ENCODE data around the gene CMSS1.

CMSS1 gene

GRCh38 chr3:99910752-99911290, 93.2 kb downstream of the CMSS1 start:
- DNase-seq = no peak

- no peak for DNase-seq
Measured at GRCh38 chr3:99911433-99911832, 93.8 kb downstream of the CMSS1 start.

- no peak for DNase-seq
Measured at GRCh38 chr3:99915906-99916432, 98.3 kb downstream of the CMSS1 start.

- no peak for DNase-seq
Measured at GRCh38 chr3:99918715-99919114, 101.1 kb downstream of the CMSS1 start.

GRCh38 chr3:99919694-99920093, 102.0 kb downstream of the CMSS1 start:
- DNase-seq = no peak

GRCh38 chr3:99920481-99921376, 103.1 kb downstream of the CMSS1 start:
- DNase-seq = no peak

- no peak for DNase-seq
Measured at GRCh38 chr3:99921377-99921695, 103.7 kb downstream of the CMSS1 start.

GRCh38 chr3:99921986-99922385, 104.3 kb downstream of the CMSS1 start:
- DNase-seq = no peak

GRCh38 chr3:99923873-99924272, 106.2 kb downstream of the CMSS1 start:
- DNase-seq = no peak

- DNase-seq = no peak
Measured at GRCh38 chr3:99925584-99926230, 108.0 kb downstream of the CMSS1 start.

- no peak for DNase-seq
Measured at GRCh38 chr3:99927671-99928457, 110.2 kb downstream of the CMSS1 start.

- DNase-seq = no peak
Measured at GRCh38 chr3:99928771-99929744, 111.4 kb downstream of the CMSS1 start.

- no peak for DNase-seq
Measured at GRCh38 chr3:99929745-99930139, 112.1 kb downstream of the CMSS1 start.

- DNase-seq = no peak
Measured at GRCh38 chr3:99931059-99931458, 113.4 kb downstream of the CMSS1 start.

GRCh38 chr3:99933971-99934750, 116.5 kb downstream of the CMSS1 start:
- DNase-seq = no peak

GRCh38 chr3:99934975-99935797, 117.5 kb downstream of the CMSS1 start:
- no peak for DNase-seq

- no peak for DNase-seq
Measured at GRCh38 chr3:99938270-99938911, 120.7 kb downstream of the CMSS1 start.

- no peak for DNase-seq
Measured at GRCh38 chr3:99939876-99940275, 122.2 kb downstream of the CMSS1 start.

- no peak for DNase-seq
Measured at GRCh38 chr3:99940350-99940749, 122.7 kb downstream of the CMSS1 start.

GRCh38 chr3:99941211-99941610, 123.5 kb downstream of the CMSS1 start:
- DNase-seq = no peak

Measured in activated CD8-positive, alpha-beta memory T cell treated with anti-CD3 and anti-CD28 coated beads, Interleukin-2, amount 50 U/mL, for 48 hours (primary cell).